GM18526 (cell line): ENCODE results near the gene SUGP2.
A peak's percentile ranks its signal among the peaks of the same experiment; 100 is the strongest.

ENCODE experiments used
- POLR2A ChIP-seq: IDR thresholded peaks from 3 replicates; pipeline ENCODE4 v1.6.1; 2011; ENCODE audit not compliant: insufficient read length; ENCODE audit errors: extremely low read depth

SUGP2 gene

DNA sequence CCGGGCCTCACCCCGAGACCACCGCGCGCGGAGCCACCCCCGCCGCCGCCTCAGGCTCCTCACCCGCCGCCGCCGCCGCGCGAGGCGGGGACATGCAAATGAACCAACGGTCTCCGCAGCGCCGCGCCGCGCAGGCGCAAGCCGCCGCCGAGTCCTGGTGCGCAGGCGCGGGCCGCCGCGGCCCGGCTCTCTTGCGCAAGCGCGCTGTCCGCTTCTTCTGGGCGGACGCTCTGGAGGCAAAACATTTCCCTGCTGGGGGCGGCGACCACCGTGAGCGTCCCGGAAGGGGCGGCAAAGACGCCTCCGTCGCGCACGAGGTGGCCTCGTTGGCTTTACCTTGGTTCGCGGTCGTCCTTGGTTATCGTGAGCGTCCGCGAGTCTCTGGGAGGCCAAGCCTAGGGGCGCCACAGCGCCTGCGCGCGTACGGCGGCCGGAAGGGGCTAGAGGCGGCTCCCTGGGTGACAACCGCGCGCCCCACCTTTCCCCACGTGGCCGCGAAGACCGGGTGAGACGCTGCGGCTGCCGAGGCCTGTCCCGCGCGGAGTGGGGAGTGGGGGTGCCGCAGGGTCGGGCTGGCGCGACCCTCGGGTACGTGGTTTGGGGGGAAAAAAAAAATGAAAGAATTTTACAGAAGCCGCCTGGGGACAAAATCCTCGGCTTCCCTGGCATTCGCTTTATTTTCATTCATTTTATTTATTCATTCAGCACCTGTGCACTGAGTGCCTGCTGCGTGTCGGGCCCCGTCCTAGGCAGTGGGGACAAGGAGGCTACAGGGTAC lies at the start of gene SUGP2, which contains the start of gene ARMC6:
Gene SUGP2, minus strand, starts transcription at position 92 of the 778 bp plus-strand sequence. CDS start 2,446 bp downstream, outside the sequence.
Gene ARMC6, plus strand, starts transcription at position 178 of the 778 bp plus-strand sequence. CDS start 607 bp downstream, outside the sequence.
- TF ChIP-seq POLR2A = peak; percentile 73

DNA sequence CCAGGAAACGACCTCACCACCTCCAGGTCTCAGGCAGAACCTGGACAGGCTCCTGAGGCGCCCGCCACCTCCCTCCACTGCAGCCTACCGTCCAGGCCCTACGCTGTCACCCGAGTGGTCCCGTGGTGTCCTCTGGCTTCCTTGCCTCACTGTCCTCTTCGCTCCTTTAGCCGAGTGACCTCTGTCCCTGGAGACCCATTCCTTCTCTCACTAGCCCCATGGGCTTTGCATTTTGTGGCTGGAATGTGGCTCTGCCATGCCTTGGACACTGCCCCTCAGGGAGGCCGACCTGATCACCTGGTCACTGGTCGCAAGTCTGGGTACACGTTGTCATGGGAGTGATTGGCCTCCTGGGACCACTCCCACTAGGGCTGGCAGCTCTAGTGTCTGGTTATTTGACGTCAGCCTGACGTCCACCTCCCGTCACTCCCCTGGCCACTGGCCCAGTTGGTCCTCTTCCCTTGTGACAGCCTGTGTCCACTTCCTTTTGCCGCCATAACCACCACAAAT lies 48.4 kb upstream of the SUGP2 start:
- TF ChIP-seq POLR2A = no peak

DNA sequence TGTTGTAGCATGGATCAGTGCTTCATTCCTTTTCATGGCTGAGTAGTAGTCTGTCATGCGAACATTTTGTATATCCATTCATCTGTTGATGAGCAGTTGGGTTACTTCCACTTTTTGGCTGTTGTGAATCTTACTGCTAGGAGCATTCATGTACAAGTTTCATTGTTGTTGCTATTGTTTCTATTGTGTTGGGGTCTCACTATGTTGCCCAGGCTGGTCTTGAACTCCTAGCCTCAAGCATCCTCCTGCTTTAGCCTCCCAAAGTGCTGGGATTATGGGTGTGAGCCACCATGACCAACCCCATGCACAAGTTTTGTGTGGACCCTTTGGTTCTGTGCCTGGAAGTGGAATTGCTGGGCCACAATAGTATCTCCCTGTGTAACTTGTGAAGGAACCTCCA lies 46.3 kb upstream of the SUGP2 start:
- TF ChIP-seq POLR2A = no peak

DNA sequence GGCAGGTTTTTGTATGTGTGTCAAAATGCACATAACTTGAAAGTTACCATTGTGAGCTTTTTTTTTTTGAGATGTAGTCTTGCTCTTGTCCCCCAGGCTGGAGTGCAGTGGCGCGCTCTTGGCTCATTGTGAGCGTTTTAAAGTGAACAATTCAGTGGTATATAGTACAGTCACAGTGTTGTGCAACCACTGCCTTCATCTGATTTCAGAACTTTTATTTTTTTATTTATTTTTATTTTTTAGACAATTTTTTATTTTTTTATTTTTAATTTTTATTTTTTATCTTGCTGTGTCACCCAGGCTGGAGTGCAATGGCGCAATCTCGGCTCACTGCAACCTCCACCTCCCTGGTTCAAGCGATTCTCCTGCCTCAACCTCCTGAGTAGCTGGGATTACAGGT lies 45.5 kb upstream of the SUGP2 start:
- TF ChIP-seq POLR2A = no peak

DNA sequence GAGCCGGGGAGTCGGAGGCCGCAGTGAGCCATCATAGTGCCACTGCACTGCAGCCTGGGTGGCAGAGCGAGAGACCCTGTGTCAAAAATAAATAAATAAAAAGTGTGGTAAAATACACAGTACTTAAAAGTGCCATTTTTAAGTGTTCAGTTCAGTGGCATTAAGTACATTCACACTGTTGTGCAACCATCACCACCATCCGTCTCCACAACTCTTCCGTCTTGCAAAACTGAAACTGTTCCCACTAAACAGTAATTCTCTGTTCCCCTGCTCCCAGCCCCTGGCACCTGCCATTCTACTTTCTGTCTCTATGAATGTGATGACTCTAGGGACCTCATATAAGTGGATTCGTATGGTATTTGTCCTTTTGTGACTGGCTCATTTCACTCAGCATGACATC lies 43.8 kb upstream of the SUGP2 start:
- TF ChIP-seq POLR2A = no peak

DNA sequence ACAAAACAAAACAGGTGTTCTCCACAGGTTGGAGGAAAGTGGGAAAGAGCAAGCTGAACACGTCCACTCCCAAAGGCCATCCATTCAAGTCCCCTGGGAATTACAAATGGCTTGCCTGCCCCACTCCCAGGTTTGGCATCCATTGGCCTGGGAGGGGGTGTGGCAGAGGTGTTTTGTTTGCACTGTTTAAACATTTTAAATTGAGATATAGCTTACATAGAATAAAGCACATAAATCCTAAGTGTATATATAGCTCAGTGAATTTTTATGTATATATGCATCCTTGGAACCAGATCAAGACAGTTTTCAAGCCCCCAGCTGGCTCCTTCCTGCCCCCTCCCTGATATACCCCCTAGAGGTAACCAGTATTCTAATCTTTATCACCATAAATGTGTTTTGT lies 43.2 kb upstream of the SUGP2 start:
- no peak for TF ChIP-seq POLR2A

DNA sequence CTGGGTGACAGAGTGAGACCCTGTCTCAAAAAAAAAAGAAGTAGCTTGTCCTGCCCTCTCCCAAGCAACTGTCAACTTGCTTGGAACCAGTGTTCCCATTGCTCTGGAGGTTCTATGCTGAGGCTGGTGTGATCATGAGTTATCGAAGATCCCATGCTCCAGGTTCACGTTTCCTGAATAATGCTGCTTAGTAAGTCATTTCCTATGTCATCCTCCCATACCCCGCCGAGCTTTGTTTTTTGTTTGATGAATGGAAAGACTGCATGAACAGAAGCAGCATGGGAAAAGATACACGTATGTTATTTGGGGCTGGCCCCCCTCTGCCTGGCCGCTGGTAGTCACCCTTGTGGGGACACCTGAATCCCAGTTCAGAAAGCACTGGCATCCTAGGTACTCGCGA lies 41.8 kb upstream of the SUGP2 start:
- TF ChIP-seq POLR2A = no peak

DNA sequence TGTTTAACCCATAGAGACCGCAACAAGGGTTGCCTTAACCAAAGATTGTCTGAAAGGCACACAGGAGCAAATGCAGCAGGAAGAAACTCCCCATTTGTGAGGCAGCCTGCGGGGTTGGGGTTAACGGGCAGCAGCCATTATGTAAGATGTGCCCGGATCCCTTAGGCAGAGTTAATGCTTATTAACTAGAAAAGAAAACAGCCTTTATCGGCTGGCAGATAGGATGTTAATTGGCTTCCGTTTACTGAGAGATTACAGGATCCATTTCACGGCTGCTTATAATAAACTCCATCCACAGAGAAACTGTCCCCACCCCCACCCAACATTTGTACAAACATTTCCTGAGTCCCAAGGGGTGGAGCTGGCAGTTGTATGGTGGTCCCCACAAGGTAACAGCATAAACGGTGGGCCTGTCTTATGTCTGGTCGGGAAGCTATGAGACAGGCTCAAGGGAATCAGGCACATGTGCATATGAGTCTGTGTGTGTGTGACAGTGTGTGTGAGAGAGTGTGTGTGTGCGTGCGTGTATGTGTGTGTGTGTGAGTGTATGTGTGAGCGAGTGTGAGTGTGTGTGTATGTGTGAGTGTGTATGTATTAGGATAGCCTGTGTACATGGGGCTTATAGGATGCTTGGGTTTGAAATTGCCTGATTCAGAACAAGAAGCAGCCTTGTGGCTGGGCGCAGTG lies 41.0 kb upstream of the SUGP2 start:
- TF ChIP-seq POLR2A = no peak

DNA sequence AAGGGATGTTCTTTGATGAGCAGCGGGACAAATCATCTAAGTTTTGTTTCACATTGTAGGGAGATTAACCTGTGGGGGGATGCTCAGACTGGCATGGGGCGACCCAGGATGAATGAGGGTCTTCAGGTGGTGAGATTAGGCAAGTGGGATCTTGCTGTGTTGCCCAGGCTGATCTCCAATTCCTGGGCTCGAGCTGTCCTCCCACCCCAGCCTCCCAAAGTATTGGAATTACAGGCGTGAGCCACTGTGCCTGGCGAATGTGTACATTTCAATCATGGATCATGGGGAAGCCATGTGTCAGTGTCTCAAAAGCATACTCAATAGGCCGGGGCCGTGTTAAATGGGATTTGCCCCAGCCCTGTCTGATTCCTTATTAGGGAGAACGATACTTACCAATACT lies 38.6 kb upstream of the SUGP2 start:
- TF ChIP-seq POLR2A = no peak

DNA sequence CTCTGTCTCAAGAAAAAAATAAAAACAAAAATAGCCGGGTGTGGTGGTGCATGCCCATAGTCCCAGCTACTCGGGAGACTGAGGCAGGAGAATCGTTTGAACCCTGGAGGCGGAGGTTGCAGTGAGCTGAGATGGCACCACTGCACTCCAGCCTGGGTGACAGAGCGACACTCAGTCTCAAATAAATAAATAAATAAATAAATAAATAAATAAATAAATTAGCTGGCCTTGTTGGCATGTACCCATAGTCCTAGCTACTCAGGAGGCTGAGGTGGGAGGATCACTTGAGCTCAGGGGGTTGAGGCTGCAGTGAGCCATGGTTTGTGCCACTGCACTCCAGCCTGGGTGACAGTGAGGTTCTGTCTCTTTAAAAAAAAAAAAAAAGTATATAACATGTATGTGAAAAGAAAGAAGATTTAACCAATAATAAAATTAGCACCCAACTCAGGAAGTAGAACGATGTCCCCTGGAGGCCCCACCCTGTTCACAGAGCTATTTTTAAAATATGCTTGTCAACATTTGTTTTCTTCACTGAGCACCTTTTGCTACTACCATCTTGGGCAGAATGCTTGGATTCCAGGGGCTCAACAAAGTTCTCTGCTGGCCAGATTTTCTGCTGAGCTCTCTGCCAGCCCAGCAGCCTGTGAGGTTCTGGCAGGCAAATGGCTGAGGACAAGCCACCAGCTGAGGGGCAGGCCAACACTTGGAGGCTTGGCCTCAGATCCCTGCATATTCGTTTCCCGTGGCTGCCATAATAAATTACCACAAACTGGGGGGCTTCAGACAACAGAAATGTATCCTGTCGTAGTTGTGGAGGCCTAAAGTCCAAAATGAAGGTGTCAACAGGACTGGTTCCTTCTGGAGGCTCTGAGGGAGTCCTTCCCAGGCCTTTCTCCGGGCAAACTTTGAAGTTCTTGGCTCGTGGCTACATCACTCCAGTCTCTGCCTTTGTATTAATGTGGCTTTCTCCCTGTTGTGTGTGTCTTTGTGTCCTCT lies 35.6 kb upstream of the SUGP2 start:
- no peak for TF ChIP-seq POLR2A

DNA sequence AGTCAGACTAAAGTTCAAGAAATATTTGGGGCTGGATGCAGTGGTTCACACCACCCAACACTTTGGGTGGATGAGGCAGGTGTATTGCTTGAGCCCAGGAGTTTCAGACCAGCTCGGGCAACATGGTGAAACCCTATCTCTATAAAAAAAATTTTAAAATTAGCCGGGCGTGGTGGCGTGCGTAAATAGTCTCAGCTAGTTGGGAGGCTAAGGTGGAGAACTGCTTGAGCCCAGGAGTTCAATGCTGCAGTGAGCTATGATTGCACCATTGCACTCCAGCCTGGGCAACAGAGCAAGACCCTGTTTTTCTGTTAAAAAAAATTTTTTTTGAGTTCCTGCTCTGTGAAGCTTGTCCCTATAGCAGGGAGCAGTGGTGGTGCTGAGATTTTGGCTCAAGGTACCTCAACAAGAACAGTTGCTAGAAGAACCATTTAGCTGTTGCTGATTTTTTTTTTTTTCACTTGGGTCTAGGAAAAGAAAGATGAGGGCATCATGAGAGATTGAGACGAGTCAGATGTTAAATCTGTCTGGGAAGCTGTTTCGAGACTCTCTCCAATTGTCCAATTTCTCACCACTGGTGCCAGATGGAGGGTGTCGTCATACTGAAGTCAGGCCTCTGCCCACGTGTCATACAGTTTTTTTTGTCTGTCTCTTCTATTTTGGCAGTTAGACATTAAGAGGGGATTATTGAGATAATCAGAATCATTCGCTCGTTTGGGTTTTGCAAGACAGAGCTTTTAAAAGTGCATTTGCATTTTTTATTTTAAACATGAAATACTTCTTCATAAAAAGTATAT lies 34.2 kb upstream of the SUGP2 start:
- no peak for TF ChIP-seq POLR2A

DNA sequence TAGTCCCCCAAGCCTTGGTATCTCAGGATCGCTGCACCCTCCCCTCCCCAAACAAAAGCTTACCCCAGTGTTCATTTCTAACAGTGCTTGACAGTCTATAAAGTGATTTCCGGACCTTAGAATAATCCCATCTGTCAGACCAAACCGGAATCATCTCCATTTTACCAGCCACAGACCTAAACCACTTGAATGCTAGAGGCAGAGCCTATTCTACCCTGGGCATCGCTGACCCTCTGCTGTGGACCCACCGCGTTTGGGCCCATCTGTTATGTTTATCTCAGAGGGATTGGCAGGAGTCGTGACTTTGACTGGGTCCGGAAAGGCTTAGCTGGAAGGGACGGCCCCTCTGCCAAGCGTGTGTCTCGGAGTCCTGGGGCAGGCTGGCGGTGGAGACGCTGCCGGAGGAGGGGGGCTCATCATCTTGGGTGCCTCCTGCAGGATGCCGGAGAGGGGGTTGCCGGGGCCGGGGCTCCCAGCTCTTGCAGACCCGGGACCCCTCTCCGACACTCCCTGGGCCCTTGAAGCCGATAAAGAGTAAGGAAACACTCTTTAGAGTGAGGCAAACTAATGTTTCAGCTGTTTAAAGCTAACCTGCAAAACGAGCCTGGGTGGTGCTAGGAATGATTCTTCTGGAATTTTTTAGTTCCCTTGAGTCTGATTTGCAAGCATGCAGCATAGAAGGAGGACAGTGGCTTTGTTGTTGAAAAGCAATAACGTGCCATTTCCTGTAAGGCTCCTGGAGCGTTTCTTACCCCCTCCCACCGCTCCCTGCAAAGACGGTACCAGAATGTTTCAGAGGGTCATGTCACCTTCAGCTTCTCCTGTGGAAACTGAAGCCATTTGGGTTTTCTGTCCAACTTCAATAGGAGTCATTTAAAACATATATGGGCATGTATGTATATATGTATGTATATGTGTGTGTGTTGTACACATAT lies 31.8 kb upstream of the SUGP2 start:
- no peak for TF ChIP-seq POLR2A

DNA sequence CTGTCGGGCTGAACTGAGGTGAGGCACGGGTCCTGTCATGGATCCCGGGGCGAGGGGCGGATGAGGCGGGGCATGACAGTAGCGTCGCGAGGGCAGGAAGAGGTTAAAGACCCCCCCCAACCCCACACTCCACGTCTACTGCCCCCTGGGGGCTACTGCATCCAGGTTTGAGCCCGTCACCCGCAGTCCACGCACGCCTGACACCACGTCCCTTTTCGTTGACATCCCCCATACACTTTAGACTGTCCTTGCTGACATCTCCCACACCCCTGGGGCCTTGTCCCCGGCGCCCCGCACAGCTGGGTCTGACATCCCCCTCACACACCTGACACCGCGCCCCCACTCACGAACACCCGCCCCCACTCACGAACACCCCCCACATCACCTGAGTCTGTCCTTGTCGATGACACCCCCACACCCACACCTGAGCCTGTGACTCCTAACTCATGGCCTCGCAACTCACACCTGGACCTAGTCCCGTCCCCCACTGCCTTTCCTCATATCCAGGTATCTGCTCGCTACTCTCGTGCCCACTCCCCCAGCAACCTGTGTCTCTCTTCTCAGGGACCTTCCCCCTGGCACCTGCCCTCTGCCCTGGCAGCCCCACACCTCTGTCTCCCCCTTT lies 30.9 kb upstream of the SUGP2 start:
- TF ChIP-seq POLR2A = no peak
